Kidney (tissue), 14 donors: Measurements from ENCODE around the gene ADAMTS7. TPM values are rescaled to one million over a fixed set of nuclear protein-coding genes. Genes with fewer than 3 reads are reported as not detected.
"Not testable (repeated sequence)": the region's sequence is repeated elsewhere in the genome, so short reads cannot be mapped to it uniquely, and the experiment has no call there.

ENCODE experiments used
- DNase-seq, 5 donors: peaks; one replicate each; pipeline ENCODE4 v3.0.0-alpha.2; 2013 to 2020
- FAIRE-seq: peaks from 2 replicates; lab custom pipeline; 2012; peaks lifted over from hg19 to GRCh38; lab: Jason Lieb, UNC
- H3K27ac ChIP-seq, 2 donors: one replicate each; pipeline ENCODE4 v1.7.0; 2013; ENCODE audit warnings: low read depth in 2 of 2, low read length in 2 of 2, inconsistent platforms in 1 of 2
- H3K27me3 ChIP-seq: one replicate; pipeline ENCODE4 v1.7.1; 2013; ENCODE audit warnings: low read length, inconsistent platforms; ENCODE audit not compliant: control insufficient read depth, insufficient read depth
- H3K36me3 ChIP-seq, 3 donors: one replicate each; pipeline versions ENCODE4 v1.7.0 to v1.7.1; 2013; ENCODE audit warnings: low read length in 3 of 3, control low read depth in 1 of 3, inconsistent platforms in 1 of 3; ENCODE audit not compliant: insufficient read depth in 3 of 3, control insufficient read depth in 2 of 3
- H3K4me1 ChIP-seq, 3 donors: one replicate each; pipeline versions ENCODE4 v1.7.0 to v1.7.1; 2013; ENCODE audit warnings: low read length in 3 of 3, inconsistent platforms in 1 of 3, low read depth in 1 of 3; ENCODE audit not compliant: control insufficient read depth in 2 of 3, insufficient read depth in 2 of 3
- H3K4me3 ChIP-seq, 3 donors: one replicate each; pipeline versions ENCODE4 v1.7.0 to v1.8.1; 2013; ENCODE audit warnings: low read length in 3 of 3, control low read depth in 1 of 3, inconsistent platforms in 1 of 3
- H3K9ac ChIP-seq, 3 donors: one replicate each; pipeline versions ENCODE4 v1.7.0 to v1.7.1; 2013; ENCODE audit warnings: low read length in 3 of 3, control low read depth in 1 of 3, inconsistent platforms in 1 of 3
- H3K9me3 ChIP-seq, 3 donors: one replicate each; pipeline versions ENCODE4 v1.7.0 to v1.7.1; 2013; ENCODE audit warnings: low read length in 3 of 3, control low read depth in 1 of 3, inconsistent platforms in 1 of 3; ENCODE audit not compliant: control insufficient read depth in 2 of 3, insufficient read depth in 1 of 3
- intact Hi-C: fragments of 100-400 bp; cut with DNase I; formaldehyde crosslinking; loops from one replicate; pipeline ENCODE4 v1.11.1; 2022
- polyA plus RNA-seq: library from polyadenylated mRNA; stranded (reverse); fragments of 350-450 nt; fragmentation: Illumina TruSeq; extraction: RNeasy Lipid Tissue Mini Kit (QIAGEN cat#74804); gene quantifications from one replicate; pipeline ENCODE4 v1.2.3, GENCODE V29; 2014; ENCODE audit warnings: low read depth, low replicate concordance; ENCODE audit not compliant: insufficient read depth
- total RNA-seq: library from RNA; stranded (reverse); fragmentation: NEBNext Ultra II Directional; extraction: Animal tissue kit (Norgen Biotek cat#: 25700); gene quantifications from one replicate; pipeline ENCODE4 v1.2.1, GENCODE V29; 2021
- TF ChIP-seq, protein P1 (sequence below): IDR thresholded peaks from 3 replicates; pipeline ENCODE4 v1.5.1; 2012; ENCODE audit warnings: mild to moderate bottlenecking, moderate library complexity, borderline replicate concordance; ENCODE audit not compliant: insufficient read depth; ENCODE audit errors: extremely low read depth
- donor health status: control.
- donor health status: control.
- donor health status: control.
- donor health status: control.
- donor health status: control.
- donor health status: DM: yes; HTN: yes; CAD: no.
- donor health status: Normal renal cell carcinoma (clear cell type).

ADAMTS7 gene
- total and polyA plus RNA-seq, 2 donors from 2014 or later, result 0.82 to 3.1 TPM

DNA sequence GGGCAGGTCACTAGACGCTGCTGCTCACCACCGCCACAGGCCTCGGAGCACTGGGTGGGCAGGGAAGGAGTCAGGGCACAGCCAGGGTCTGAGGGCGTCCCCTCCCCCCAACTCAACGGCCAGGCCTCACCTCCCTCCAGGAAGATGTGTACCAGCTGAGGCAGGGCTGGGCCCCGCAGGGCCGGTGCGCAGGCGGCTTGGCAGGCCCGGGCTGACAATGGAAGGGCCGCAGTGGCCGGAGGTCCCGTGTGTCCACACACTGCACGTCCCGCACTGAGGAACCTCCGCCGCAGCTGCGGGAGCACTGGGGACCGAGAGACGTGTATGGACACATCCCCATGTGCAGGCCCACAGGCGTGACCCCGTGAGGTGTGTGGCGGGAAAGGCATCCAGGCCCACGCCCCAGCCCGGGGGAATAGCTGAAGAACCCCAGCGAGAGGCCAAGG is 47.4 kb downstream of the ADAMTS7 start:
- H3K27ac ChIP-seq, result no peak overlapping the region
- no peak overlapping the region for H3K9ac ChIP-seq
- H3K9me3 ChIP-seq, result no peaks in the 10 kb centered on the region
- TF ChIP-seq, protein P1, sequence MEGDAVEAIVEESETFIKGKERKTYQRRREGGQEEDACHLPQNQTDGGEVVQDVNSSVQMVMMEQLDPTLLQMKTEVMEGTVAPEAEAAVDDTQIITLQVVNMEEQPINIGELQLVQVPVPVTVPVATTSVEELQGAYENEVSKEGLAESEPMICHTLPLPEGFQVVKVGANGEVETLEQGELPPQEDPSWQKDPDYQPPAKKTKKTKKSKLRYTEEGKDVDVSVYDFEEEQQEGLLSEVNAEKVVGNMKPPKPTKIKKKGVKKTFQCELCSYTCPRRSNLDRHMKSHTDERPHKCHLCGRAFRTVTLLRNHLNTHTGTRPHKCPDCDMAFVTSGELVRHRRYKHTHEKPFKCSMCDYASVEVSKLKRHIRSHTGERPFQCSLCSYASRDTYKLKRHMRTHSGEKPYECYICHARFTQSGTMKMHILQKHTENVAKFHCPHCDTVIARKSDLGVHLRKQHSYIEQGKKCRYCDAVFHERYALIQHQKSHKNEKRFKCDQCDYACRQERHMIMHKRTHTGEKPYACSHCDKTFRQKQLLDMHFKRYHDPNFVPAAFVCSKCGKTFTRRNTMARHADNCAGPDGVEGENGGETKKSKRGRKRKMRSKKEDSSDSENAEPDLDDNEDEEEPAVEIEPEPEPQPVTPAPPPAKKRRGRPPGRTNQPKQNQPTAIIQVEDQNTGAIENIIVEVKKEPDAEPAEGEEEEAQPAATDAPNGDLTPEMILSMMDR, result no peak
- H3K27me3 ChIP-seq, result no peaks in the 10 kb centered on the region
- no peaks in the 10 kb centered on the region for H3K36me3 ChIP-seq
- DNase-seq (peak in 3 of 5 donors; percentile 5 to 69 (median 46)), FAIRE-seq (no peak)
- intact Hi-C loops, result no loop called here
- peaks cover 0 to 8% (median 0%) of the 10 kb centered on the region in 3 donors for H3K4me1 ChIP-seq
- no peak overlapping the region for H3K4me3 ChIP-seq

DNA sequence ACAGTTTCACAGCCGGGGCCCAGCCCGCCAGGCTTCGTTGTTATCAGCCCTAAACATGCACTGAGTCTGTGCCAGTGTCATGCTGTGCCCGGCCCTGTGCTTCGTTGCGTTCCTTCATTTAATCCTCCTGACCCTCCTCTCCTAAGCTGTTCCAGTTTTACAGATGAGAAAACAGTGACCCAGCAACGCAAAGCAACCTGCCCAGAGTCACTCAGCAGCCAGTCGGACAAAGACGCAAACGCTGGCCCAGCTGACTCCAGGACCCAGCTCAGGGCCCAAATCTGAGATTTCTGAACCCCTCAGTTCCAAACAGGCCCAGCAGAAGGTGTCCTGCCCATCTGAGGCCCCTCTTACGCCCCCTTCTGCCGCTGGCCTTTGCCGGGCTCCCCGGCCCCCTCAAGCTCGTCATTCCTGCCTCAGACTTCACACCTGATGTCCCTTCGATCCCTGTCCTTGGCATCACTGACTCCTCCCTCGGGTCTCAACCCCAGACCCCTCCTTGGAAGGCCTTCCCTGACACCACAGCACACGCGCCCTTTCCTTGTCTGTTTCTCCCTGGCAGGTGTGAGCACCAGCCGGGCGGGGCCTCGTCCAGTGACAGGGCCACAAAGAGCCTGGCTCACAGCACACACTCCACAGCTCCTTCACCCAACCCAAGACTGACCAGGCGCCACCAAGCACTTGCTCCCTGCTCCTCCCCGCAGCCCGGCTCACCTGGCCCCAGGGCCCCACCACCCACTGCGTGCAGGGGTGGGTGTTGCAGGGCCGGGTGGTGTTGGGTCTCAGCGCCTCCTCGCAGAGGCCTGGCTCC is 48.1 kb downstream of the ADAMTS7 start:
- Histone ChIP-seq H3K4me3 (no peak overlapping the region), H3K9ac (no peak overlapping the region), H3K9me3 (no peaks in the 10 kb centered on the region), H3K4me1 (peaks cover 0 to 8% (median 0%) of the 10 kb centered on the region in 3 donors), H3K27ac (no peak overlapping the region), H3K36me3 (no peaks in the 10 kb centered on the region), H3K27me3 (no peaks in the 10 kb centered on the region)
- FAIRE-seq (no peak), DNase-seq (peak in 3 of 5 donors; percentile 4 to 73 (median 45))
- TF ChIP-seq, protein P1, result no peak
- intact Hi-C loops, result no loop called here

DNA sequence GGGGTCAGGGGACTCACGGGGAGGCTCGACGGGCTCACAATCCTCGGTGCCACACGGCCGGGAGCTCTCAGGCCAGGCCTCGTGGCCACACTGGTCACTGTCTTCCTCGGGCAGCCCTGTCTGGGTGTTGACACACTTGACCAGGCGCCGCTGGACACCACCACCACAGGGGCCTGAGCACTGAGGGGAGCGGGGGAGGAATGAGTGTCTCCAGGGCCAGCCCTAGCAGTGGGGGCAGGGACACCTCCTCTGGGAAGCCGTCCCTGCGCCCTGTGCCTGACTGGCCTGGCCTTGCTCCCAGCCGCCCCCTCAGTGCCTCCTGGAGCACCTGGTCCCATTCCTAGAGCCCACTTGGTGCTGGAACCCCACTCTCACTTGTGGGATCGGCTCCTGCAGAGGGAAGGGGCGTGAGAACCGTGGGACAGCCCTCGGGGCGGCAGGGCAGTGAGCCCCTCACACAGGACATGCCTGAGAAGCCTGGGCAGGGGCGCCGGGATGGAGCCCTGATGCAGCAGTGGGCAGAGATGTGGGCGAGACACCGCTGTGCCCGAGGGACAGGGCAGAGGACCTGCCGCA is 48.8 kb downstream of the ADAMTS7 start:
- H3K9me3 ChIP-seq, H3K4me3 ChIP-seq, H3K4me1 ChIP-seq, H3K27ac ChIP-seq, H3K27me3 ChIP-seq, intact Hi-C loops, FAIRE-seq, H3K36me3 ChIP-seq, H3K9ac ChIP-seq: not testable (repeated sequence)
- peak in 2 of 5 donors; percentile 48 to 66 for DNase-seq

- intact Hi-C loops, result no loop called here
- H3K27me3 ChIP-seq, result no peaks in the 10 kb centered on the region
- H3K9me3 ChIP-seq, result no peaks in the 10 kb centered on the region
- FAIRE-seq, result no peak
- peaks cover 0 to 10% (median 0%) of the 10 kb centered on the region in 3 donors for H3K4me1 ChIP-seq
- no peak overlapping the region for H3K4me3 ChIP-seq
- H3K36me3 ChIP-seq, result no peaks in the 10 kb centered on the region
- peak in 2 of 5 donors; percentile 40 to 64 for DNase-seq
- TF ChIP-seq, protein P1, result no peak
- no peak overlapping the region for H3K9ac ChIP-seq
- H3K27ac ChIP-seq, result no peak overlapping the region
Observed at GRCh38 chr15:78761891-78762385, 49.3 kb downstream of the ADAMTS7 start.

DNA sequence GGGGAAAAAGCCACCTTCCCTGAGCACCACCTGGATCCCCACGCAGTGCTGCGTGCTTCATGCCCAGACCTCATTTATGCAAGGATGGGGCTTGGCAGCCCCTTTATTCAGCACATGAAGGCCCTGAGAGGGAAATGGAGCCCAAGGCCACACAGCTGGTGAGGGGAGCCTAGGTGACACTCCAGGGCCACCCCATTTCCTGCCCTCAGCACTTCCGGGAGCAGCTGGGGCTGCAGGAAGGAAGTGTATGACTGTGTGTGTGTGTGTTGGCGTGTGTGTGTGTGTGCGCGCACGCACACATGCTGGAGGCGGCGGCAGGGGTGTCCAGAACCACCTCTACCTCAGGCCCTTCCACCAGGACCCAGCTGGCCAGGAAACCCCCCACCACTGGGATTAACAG is 49.8 kb downstream of the ADAMTS7 start:
- H3K9ac ChIP-seq, H3K36me3 ChIP-seq, H3K4me3 ChIP-seq, H3K27ac ChIP-seq, FAIRE-seq, H3K4me1 ChIP-seq, H3K27me3 ChIP-seq, H3K9me3 ChIP-seq, intact Hi-C loops: not testable (repeated sequence)
- peak in 4 of 5 donors; percentile 10 to 80 (median 47) for DNase-seq
